NCI-H1694 (cell line): Measurements from ENCODE around the gene PGM5.
A peak's percentile ranks its signal among the peaks of the same experiment; 100 is the strongest.

Source experiments
- DNase-seq: peaks from one replicate; lab custom pipeline; 2025; lab: John Stamatoyannopoulos, UW

The PGM5 gene

GRCh38 chr9:68536876-68537615 is 180.6 kb downstream of the PGM5 start:
- peak; percentile 18 for DNase-seq

GRCh38 chr9:68537616-68537880 is 181.1 kb downstream of the PGM5 start:
- DNase-seq: no peak

DNA sequence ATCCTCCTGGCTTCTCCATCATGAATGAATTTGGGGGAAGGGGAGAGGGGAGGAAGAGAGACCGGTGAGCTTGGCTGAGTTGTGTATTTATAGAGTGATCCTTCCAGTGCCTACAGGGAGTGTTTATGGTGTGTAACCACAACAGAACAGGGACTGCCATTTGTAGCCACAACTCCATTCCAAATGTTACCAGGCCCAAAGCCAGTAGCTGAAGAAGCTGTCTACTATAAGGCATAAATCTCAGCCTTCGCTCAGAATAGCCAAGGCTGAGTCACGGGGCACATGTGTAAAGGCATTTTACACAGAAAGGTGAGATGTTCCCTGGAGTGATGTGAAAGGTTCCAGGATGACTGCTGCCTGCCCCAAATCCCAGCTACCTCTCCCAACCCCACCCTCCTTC is 181.8 kb downstream of the PGM5 start:
- no peak for DNase-seq

GRCh38 chr9:68540712-68541535 is 184.5 kb downstream of the PGM5 start, which contains the start of gene TMEM252:
Gene TMEM252 (minus strand): TSS chr9:68540883. CDS start chr9:68540814, 69 bp downstream.
- DNase-seq: no peak

DNA sequence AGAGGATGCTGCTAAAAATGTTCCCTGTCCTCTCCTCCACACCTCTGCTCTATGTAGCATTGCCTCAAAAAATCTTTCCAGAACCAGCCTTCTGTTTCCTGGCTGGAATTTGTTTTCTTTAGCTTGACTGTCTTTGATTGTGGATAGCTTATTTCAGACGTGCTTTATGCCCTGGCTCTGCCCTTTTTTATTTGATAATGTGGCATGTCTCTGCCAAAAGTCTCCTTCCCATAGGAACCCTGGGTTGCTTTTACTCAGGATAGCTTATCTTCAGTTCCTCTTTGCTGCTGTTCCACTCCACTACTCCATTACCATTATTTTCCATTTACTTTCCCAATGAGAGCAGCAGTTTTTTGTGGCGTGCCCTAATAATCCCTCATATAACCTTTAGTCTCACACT is 185.2 kb downstream of the PGM5 start:
- DNase-seq: no peak

- no peak for DNase-seq
These were observed 188.8 kb downstream of the PGM5 start for GRCh38 chr9:68545033-68545705.

DNA sequence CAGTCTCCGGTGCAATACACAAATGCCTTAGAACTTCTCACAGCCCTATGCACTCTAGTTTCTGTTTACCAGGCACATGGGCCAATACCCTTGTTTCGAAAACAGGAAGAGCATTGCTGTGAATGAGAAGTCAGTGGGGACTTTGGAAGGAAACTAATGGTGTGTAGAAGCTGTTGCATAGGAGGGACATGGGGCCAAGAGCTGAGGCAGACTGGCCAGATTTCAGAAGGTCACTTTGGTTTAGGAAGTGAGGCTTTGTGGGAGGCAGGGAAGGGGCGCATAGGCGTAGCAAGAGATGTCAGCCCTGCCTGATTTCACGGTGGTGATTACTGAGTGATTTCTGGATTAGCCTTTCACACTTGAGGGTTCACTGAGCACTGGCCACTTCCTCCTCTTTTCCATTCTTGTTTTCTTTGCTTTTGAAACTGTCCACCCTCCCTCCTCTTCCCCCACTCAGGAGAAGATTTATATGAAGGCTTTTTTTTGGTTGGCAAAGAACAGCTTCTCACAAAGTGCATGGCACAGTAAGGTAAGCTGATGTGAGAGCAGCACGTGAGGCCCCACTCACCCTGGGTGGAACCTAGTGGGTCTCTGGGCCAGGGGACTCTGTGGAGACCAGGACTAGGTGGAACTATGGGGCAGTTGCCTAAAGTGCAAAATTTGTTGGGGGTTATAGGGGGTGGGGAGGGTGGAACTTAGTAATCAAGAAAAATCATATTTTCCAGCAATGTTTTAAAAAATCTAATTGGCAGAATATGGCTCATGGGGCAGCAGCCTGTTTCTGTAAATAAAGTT is 190.4 kb downstream of the PGM5 start:
- no peak for DNase-seq

DNA sequence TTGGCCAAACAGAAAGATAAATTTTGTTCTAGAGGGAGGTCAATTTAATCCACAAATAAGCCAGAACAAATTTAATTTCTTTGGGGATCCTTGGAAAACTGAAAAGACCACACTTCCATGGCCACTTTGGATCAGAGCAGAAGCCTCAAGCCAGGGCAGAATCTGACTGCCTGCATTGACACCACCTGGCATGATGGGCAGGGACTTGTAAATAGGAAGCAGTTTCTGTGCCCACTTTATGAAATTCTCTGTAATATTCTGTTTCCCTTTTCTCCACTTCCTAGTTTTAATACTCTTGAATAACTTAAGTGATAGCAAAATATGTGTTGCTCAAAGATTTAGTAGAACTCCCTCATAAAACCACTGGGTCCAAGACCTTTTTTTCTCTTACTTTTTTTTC is 191.0 kb downstream of the PGM5 start:
- no peak for DNase-seq

DNA sequence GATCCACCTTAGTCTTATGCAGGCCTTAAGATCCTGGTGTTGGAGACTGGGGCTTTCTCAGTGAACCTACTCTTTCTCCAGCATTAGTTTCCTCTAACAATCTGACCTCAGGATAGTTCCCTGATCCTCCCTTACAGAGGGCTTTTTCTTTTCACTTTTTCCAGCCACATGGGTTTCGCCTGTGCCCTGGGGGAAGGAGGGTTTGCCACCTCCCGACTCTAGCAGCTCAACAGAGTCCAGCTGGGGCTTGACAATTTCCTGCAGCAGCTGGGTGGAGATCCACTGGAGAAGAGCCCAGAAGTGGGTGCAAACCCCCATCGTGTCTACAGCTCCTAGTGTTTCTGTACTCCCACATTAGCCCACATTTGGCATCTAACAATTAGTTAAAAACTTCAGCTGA is 191.8 kb downstream of the PGM5 start:
- DNase-seq: no peak

DNA sequence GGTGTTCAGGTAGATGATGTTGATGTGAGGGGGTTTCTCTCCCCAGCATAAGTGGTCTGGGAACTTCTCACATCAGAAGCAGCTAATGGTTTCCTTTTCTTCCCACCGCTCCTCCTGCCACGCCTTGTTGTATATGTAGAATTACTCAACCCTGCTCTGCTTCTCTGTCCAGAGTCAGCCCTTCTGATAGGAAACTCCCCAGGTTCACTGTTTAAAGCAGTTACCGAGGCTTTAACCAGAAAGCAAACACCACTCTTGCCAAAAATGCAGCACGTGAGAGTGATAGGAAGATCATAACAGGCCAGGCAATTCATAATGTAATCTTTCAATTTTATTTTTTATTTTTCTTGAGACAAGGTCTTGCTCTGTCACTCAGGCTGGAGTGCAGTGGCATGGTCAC is 194.8 kb downstream of the PGM5 start:
- no peak for DNase-seq

DNA sequence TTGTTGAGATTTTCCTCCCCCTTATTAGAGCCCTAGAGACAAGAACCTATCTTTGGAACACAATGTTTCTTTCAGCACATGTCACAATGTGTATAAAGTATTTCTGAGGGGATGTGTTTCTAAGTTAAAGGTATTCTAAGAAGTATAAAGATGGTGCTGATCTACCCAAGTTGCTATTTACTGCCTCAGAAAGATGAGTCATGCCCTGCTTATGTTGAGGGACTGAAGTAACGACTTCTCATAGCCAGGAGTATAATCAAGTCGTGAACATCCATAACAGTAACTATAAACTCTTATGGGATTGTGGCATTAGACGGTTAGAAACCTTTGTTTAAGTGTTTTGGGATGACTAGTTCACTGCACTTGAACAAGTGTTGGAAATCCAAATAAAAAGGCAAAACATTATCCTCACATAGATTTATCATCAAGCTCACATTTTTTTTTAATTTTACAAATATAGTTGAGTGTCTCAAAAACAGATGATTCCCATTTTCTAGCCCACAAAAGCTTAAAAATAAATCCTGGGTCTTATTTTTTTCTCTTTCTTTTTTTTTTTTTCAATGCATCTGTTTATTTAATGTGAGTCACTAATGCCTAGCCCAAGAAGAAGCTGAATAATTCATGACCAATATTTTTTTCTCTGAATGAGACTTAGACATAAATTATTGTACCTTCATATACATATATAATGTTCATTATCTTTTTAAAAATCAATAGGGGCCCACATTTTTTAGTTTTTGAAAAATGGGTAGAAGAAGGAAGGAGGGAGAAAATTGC is 196.5 kb downstream of the PGM5 start:
- DNase-seq: no peak

DNA sequence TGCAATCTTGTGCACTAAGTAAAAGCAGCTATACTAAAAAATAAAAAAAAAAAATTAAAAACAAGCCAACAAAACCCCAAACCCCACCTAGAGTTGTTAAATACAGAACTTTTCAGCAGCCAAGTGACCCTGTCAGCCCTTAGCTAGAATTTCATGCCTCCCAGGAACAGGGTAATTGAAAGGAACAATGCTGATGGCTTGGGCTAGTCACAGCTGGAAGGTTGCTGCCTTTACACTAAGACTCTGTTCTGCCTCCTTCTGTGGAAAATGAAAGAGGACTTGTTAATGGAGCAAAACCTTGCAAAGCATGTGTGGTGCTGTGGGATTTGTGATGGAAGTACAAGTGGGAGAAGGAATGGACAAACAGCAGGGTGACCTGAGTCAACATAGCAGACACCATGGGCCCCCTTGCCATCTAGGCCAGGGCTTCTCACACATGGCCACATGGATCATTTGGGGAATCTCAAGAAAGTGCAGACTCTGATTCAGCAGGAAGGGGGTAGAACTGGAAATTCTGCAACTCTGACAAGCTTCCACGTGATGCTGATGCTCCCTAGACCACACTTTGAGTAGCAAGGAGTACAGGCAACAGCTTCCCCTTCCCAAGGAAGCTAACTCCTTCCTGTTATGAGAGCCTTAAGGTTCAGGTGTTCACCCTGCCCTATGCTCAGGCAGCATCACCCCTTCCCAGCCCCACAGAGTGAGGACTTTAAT is 199.2 kb downstream of the PGM5 start:
- no peak for DNase-seq

DNA sequence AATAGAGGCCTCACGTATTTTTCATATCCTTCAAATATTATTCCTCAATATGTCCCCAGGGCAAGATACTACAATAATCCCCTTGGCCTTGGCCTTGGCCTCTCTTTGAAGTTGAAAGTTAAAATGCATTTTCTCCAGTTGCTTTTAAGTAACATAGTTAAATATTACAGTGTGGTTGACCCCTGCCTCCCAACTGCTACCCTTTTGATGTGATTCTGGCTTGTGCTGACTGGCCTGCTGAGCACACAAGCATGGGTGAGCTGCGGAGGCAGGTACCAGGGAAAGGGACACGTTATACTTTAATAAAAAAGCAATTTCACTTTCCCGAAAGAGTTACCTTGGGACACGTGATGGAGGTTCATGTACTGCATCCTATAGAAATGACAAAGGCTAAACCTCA is 202.1 kb downstream of the PGM5 start:
- DNase-seq: no peak

- no peak for DNase-seq
These were observed 203.8 kb downstream of the PGM5 start for GRCh38 chr9:68560071-68560844.

DNA sequence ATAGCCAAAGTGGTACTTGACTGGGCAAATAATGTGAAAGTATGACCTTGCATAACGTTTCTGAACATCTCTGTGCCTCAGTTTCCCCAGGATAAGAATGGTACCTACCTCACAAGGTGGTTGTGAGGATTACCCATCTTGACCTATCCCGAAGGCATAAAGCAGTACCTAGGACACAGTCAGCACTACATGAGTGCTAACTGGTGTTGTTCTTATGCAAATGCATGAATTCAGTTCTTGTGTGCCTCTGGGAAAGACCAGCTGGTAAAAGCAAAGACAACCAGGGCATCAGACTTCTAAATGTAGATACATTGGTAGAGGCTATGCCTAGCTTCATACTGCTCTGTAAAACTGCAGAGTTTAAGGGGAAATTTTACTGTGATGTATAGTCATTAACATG is 206.1 kb downstream of the PGM5 start:
- no peak for DNase-seq

GRCh38 chr9:68567565-68567964 is 211.2 kb downstream of the PGM5 start:
- no peak for DNase-seq

DNA sequence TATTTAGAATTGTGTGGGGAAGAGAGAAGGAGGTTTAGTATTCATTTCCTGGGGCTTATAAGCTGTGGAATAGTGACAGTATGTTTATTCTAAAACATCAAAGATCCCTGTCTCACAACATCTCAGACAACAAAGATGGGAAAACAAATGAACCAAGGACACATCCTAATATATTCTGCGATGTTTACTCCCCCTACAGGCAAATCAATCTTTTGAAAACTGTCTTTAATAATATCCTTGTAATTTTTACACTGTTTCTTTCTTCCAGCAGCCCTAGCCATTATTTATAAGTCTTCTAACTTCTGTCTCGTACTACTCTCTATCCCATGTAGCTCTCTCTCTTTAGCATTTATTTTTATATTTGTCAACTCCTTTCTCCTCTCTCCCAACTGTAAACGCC is 217.7 kb downstream of the PGM5 start:
- no peak for DNase-seq

DNA sequence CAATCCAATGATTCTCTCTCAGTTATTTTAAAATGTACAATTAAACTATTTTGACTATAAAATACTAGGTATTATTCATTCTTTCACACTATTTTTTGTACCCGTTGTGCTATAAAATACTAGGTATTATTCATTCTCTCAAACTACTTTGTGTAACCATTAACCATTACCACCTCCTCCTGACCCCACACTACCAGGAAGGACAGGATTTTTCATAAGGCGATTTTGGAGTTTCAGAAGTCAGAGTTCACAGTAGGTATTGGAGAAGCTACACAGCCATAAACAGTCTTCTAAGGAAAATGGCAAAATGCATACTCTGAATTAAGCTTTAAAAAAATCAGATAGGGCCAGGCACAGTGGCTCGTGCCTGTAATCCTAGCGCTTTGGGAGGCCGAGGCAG is 219.4 kb downstream of the PGM5 start:
- no peak for DNase-seq

DNA sequence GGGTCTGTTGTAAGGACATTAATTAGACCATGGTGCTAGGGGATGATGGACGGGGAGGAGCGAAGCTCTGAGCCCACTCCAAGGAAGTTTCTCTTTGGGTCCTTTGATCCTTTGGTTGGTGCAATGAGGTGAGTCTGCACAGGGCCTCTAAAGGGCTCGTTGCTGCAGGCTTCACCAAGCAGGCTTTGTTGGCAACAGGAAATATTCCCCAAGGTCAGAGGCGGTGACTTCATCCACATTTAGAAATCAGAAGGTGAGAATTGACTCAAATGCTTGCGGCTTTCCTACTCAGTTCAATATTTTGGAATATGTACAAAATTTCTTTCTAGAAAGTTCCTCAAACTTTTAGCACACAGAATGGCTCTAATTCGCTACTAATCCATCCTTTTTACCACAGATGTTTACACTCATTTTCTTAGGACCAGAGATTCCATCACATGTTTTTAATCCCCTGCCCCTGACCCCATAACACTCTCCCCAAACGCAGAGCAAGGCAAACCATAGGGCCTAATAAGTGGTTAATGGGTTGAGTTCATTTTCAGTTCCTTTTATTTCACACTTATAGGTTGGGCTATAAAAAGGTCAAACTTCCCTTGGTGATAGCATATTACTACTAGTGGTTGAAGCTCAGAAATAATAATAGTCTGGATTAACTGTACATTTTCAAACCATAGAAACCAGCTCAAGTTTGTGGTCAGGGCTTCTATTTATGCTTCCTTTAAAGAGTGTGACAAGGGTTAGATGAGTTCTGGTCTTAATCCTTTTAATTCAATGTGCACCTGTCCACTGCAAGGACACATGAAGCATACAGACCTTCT is 221.6 kb downstream of the PGM5 start:
- no peak for DNase-seq
